Prostate gland (tissue), 2 donors: ENCODE results near the gene ATXN1. TPM values are rescaled to one million over a fixed set of nuclear protein-coding genes. Genes with fewer than 3 reads are reported as not detected.

ENCODE experiments used
- DNase-seq: peaks from one replicate; pipeline ENCODE4 v3.0.0-alpha.2; 2019; ENCODE audit warnings: low spot score
- H3K27ac ChIP-seq, 2 donors: fragments of 200-600 bp; sonication (generic); 2 replicates each; pipeline ENCODE4 v1.5.1; 2017 to 2019
- H3K27me3 ChIP-seq: fragments of 200-600 bp; sonication (generic); replicated peaks from 2 replicates; pipeline ENCODE4 v1.5.1; 2019; ENCODE audit not compliant: insufficient read depth
- H3K36me3 ChIP-seq, 2 donors: fragments of 200-600 bp; sonication (generic); 1 replicate in 1 of 2; 2 replicates in 1 of 2; pipeline versions ENCODE4 v1.5.1 to v1.8.1; 2017 to 2019
- H3K4me1 ChIP-seq: fragments of 200-600 bp; sonication (generic); replicated peaks from 2 replicates; pipeline ENCODE4 v1.5.1; 2019
- H3K4me3 ChIP-seq, 2 donors: fragments of 200-600 bp; sonication (generic); 2 replicates each; pipeline ENCODE4 v1.5.1; 2017 to 2019
- H3K9me3 ChIP-seq: fragments of 200-600 bp; sonication (generic); 2 replicates; pipeline ENCODE4 v1.5.1; 2017
- CTCF ChIP-seq, 4 experiments: fragments of 200-600 bp in 2 of 4; fragments of 450-650 bp in 2 of 4; sonication (generic) in 2 of 4; IDR thresholded peaks; 1 replicate in 3 of 4; 2 replicates in 1 of 4; pipeline ENCODE4 v1.5.1; 2016 to 2019; ENCODE audit warnings: antibody characterized with exemption in 4 of 4, mild to moderate bottlenecking in 2 of 4, moderate library complexity in 2 of 4
- POLR2A ChIP-seq: fragments of 450-650 bp; IDR thresholded peaks from one replicate; pipeline ENCODE4 v1.6.1; 2016; ENCODE audit warnings: antibody characterized with exemption, mild to moderate bottlenecking
- POLR2AphosphoS5 ChIP-seq: sonication (generic); formaldehyde crosslinking; IDR thresholded peaks from one replicate; pipeline ENCODE4 v1.6.1; 2017; ENCODE audit warnings: antibody characterized with exemption
- WGBS: methylation state at CpG from one replicate; pipeline ENCODE4 v1.1.5; 2018; 5-methylcytosine and 5-hydroxymethylcytosine counted together
- intact Hi-C: fragments of 100-400 bp; cut with DNase I; formaldehyde crosslinking; loops from one replicate; pipeline ENCODE4 v1.14.2; 2022
- total RNA-seq, 2 donors: library from RNA; depleted of rRNA; stranded (reverse); fragments of >200 nt; gene quantifications; one replicate each; pipeline ENCODE4 v1.1.0, GENCODE V29; 2016

The ATXN1 gene
- total RNA-seq, 2 donors from 2014 or later, result 28.5 to 89.0 TPM

GRCh38 chr6:16258709-16259075 lies 502.6 kb downstream of the ATXN1 start:
- Histone ChIP-seq H3K27me3 (no peaks in the 10 kb centered on the region), H3K9me3 (no peaks in the 10 kb centered on the region), H3K4me1 (no peaks in the 10 kb centered on the region), H3K36me3 (peaks cover 0 to 8% of the 10 kb centered on the region in 2 donors), H3K27ac (no peak overlapping the region), H3K4me3 (no peak overlapping the region)
- TF ChIP-seq POLR2AphosphoS5 (no peak), CTCF (IDR thresholded peaks at IDR 0.05) (no peak), POLR2A (no peak)
- WGBS, result 66% methylated on average over 6 of the region's 6 CpGs
- intact Hi-C loops, result no loop called here
- DNase-seq, result no peak

- no peaks in the 10 kb centered on the region for H3K4me1 ChIP-seq
- TF ChIP-seq POLR2AphosphoS5, result no peak
- no peak for TF ChIP-seq POLR2A
- TF ChIP-seq CTCF (IDR thresholded peaks at IDR 0.05), result no peak
- DNase-seq, result no peak
- H3K27me3 ChIP-seq, result no peaks in the 10 kb centered on the region
- no peak overlapping the region for H3K4me3 ChIP-seq
- 54% methylated on average over 7 of the region's 7 CpGs for WGBS
- intact Hi-C loops, result no loop called here
- H3K27ac ChIP-seq, result no peak overlapping the region
- no peaks in the 10 kb centered on the region for H3K9me3 ChIP-seq
- peaks cover 0 to 8% of the 10 kb centered on the region in 2 donors for H3K36me3 ChIP-seq
These were observed 503.1 kb downstream of the ATXN1 start for GRCh38 chr6:16257999-16258708.

- H3K27ac ChIP-seq, result no peak overlapping the region
- WGBS, result 95% methylated on average over 2 of the region's 2 CpGs
These were observed 504.5 kb downstream of the ATXN1 start for GRCh38 chr6:16256781-16257180.

GRCh38 chr6:16254535-16254934 lies 506.7 kb downstream of the ATXN1 start:
- TF ChIP-seq CTCF (IDR thresholded peaks at IDR 0.05) (no peak), POLR2A (no peak), POLR2AphosphoS5 (no peak)
- Histone ChIP-seq H3K27ac (no peak overlapping the region), H3K27me3 (no peaks in the 10 kb centered on the region), H3K9me3 (no peaks in the 10 kb centered on the region), H3K36me3 (peaks cover 0 to 8% of the 10 kb centered on the region in 2 donors), H3K4me1 (peaks cover under 1% of the 10 kb centered on the region), H3K4me3 (no peak overlapping the region)
- DNase-seq, result no peak
- intact Hi-C loops, result no loop called here
- WGBS, result 97% methylated on average over 9 of the region's 9 CpGs

More at GRCh38 chr6:16256781-16257180, 504.5 kb downstream of the ATXN1 start:
- Histone ChIP-seq H3K36me3 (peaks cover 0 to 8% of the 10 kb centered on the region in 2 donors), H3K9me3 (no peaks in the 10 kb centered on the region), H3K27me3 (no peaks in the 10 kb centered on the region), H3K4me1 (no peaks in the 10 kb centered on the region), H3K4me3 (no peak overlapping the region)
- intact Hi-C loops, result no loop called here
- DNase-seq, result no peak
- TF ChIP-seq POLR2AphosphoS5 (no peak), CTCF (IDR thresholded peaks at IDR 0.05) (no peak), POLR2A (no peak)
